Naive thymus-derived CD4-positive, alpha-beta T cell (primary cell): ENCODE measurements around the gene PROC. TPM values are rescaled to one million over a fixed set of nuclear protein-coding genes. Genes with fewer than 3 reads are reported as not detected.
"Not testable (repeated sequence)": the region's sequence is repeated elsewhere in the genome, so short reads cannot be mapped to it uniquely, and the experiment has no call there.

Source experiments
- ATAC-seq: fragments of 150-1000 bp; cut with Tn5 transposase; 2 replicates; pipeline ENCODE4 v1.10.0; 2021; ENCODE audit warnings: mild to moderate bottlenecking, moderate library complexity
- CTCF ChIA-PET: fragments of 350-600 bp; sonication (Branson Sonifier 250); formaldehyde crosslinking; loops from one replicate; lab custom pipeline; 2021; ENCODE audit warnings: antibody characterized with exemption; lab: Charles Lee
- POLR2A ChIA-PET: fragments of 350-600 bp; sonication (Branson Sonifier 250); formaldehyde crosslinking; loops from one replicate; lab custom pipeline; 2021; ENCODE audit warnings: antibody characterized with exemption, inconsistent platforms; lab: Charles Lee
- DNase-seq, 9 donors: peaks; one replicate each; pipeline versions ENCODE4 v3.0.0 to v3.0.0-alpha.2; 2020 to 2022; ENCODE audit warnings: mixed read lengths in 1 of 9
- H3K27ac ChIP-seq: one replicate; pipeline ENCODE4 v1.7.0; 2013; ENCODE audit warnings: mild to moderate bottlenecking, low read depth, low read length, moderate library complexity
- H3K27me3 ChIP-seq, 2 donors: one replicate each; pipeline ENCODE4 v1.7.0; 2013; ENCODE audit warnings: low read length in 2 of 2, mild to moderate bottlenecking in 2 of 2, moderate library complexity in 2 of 2; ENCODE audit not compliant: control insufficient read depth in 2 of 2, insufficient read depth in 2 of 2
- H3K36me3 ChIP-seq, 3 experiments: 1 replicate in 2 of 3; 2 replicates in 1 of 3; pipeline ENCODE4 v1.7.0; 2013; ENCODE audit warnings: low read length in 3 of 3, mild to moderate bottlenecking in 3 of 3, moderate library complexity in 1 of 3; ENCODE audit not compliant: insufficient read depth in 3 of 3, control insufficient read depth in 2 of 3
- H3K4me1 ChIP-seq, 2 donors: one replicate each; pipeline ENCODE4 v1.7.0; 2013; ENCODE audit warnings: low read length in 2 of 2, mild to moderate bottlenecking in 2 of 2, moderate library complexity in 1 of 2; ENCODE audit not compliant: control insufficient read depth in 2 of 2, insufficient read depth in 2 of 2
- H3K4me3 ChIP-seq: 2 replicates; pipeline ENCODE4 v1.7.0; 2013; ENCODE audit warnings: mild to moderate bottlenecking, low read length
- H3K9me3 ChIP-seq, 3 experiments: 1 replicate in 2 of 3; 2 replicates in 1 of 3; pipeline ENCODE4 v1.7.0; 2013; ENCODE audit warnings: low read length in 3 of 3; ENCODE audit not compliant: control insufficient read depth in 2 of 3
- H3K27ac Mint-ChIP-seq, 9 donors: one replicate each; pipeline ENCODE4 v1.8.0; 2020 to 2022; ENCODE audit warnings: mixed read lengths in 9 of 9, mild to moderate bottlenecking in 8 of 9, moderate library complexity in 5 of 9, inconsistent platforms in 2 of 9
- H3K27me3 Mint-ChIP-seq, 5 donors: one replicate each; pipeline ENCODE4 v1.8.0; 2021 to 2022; ENCODE audit warnings: mixed read lengths in 5 of 5, mild to moderate bottlenecking in 1 of 5
- H3K36me3 Mint-ChIP-seq, 5 donors: one replicate each; pipeline ENCODE4 v1.8.0; 2020 to 2022; ENCODE audit warnings: mixed read lengths in 5 of 5, mild to moderate bottlenecking in 3 of 5, inconsistent platforms in 1 of 5
- H3K4me1 Mint-ChIP-seq, 7 donors: one replicate each; pipeline ENCODE4 v1.8.0; 2020 to 2022; ENCODE audit warnings: mixed read lengths in 7 of 7, mild to moderate bottlenecking in 3 of 7, inconsistent platforms in 1 of 7
- H3K4me3 Mint-ChIP-seq, 10 donors: one replicate each; pipeline ENCODE4 v1.8.0; 2020 to 2022; ENCODE audit warnings: mild to moderate bottlenecking in 10 of 10, mixed read lengths in 10 of 10, moderate library complexity in 6 of 10, inconsistent platforms in 2 of 10
- H3K9me3 Mint-ChIP-seq, 11 donors: one replicate each; pipeline ENCODE4 v1.8.0; 2020 to 2022; ENCODE audit warnings: mixed read lengths in 11 of 11, mild to moderate bottlenecking in 4 of 11, inconsistent platforms in 1 of 11, moderate library complexity in 1 of 11
- intact Hi-C, 2 donors: fragments of 100-400 bp; cut with micrococcal nuclease; formaldehyde crosslinking; loops; one replicate each; pipeline ENCODE4 v1.15.1; 2023
- polyA plus RNA-seq, 2 donors: library from polyadenylated mRNA; unstranded; fragments of 300-500 nt; fragmentation: Illumina TruSeq; gene quantifications; one replicate each; pipeline ENCODE4 v1.2.3, GENCODE V29; 2021
- total RNA-seq, 6 experiments: library from RNA in 5 of 6; stranded (reverse) in 5 of 6; gene quantifications; 1 replicate in 5 of 6; 2 replicates in 1 of 6; pipeline ENCODE4 v1.2.3 and lab custom pipeline; 2021 to 2026

PROC gene
- total and polyA plus RNA-seq, 7 experiments from 2014 or later, result 0.64 TPM; not detected in 6

GRCh38 chr2:127451981-127452380, 33.8 kb downstream of the PROC start:
- Histone ChIP-seq H3K36me3 (no peaks in the 10 kb centered on the region), H3K4me1 (no peaks in the 10 kb centered on the region), H3K4me3 (no peak overlapping the region), H3K27ac (no peak overlapping the region), H3K9me3 (no peaks in the 10 kb centered on the region), H3K27me3 (no peaks in the 10 kb centered on the region)
- POLR2A ChIA-PET, result no interaction called here
- Mint-ChIP-seq H3K4me1 (peaks cover 0 to 3% (median 0%) of the 10 kb centered on the region in 7 donors), H3K27ac (no peak overlapping the region), H3K36me3 (peaks cover 5 to 48% (median 29%) of the 10 kb centered on the region in 5 donors), H3K27me3 (peaks cover 0 to 4% (median 0%) of the 10 kb centered on the region in 5 donors), H3K9me3 (peaks cover 0 to 20% (median 4%) of the 10 kb centered on the region in 11 donors), H3K4me3 (no peak overlapping the region)
- intact Hi-C loops, result no loop called here
- ATAC-seq, result no peak
- CTCF ChIA-PET, result no interaction called here
- no peak for DNase-seq

DNA sequence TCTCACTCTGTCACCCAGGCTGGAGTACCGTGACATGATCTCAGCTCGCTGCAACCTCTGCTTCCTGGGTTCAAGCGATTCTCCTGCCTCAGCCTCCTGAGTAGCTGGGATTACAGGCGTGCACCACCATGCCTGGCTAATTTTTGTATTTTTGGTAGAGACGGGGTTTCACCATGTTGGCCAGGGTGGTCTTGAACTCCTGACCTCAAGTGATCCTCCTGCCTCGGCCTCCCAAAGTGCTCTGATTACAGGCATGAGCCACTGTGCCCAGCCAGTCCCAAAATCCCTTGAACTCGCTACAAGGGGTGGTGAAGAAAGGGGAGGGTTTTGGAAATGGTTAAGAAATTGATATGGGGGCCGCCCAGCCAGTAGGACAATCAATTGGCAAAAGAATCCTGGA, 34.2 kb downstream of the PROC start:
- POLR2A ChIA-PET, result not testable (repeated sequence)

GRCh38 chr2:127453013-127453391, 34.8 kb downstream of the PROC start:
- intact Hi-C loops, result no loop called here

More for the DNA sequence above, 34.2 kb downstream of the PROC start:
- H3K4me1 Mint-ChIP-seq, H3K4me3 ChIP-seq, H3K27me3 ChIP-seq, H3K36me3 ChIP-seq, H3K4me3 Mint-ChIP-seq, ATAC-seq, H3K27me3 Mint-ChIP-seq, H3K27ac ChIP-seq, intact Hi-C loops, H3K4me1 ChIP-seq, CTCF ChIA-PET, H3K9me3 ChIP-seq, DNase-seq, H3K27ac Mint-ChIP-seq: not testable (repeated sequence)
- peaks cover 0 to 15% (median 2%) of the 10 kb centered on the region in 11 donors for H3K9me3 Mint-ChIP-seq
- peaks cover 3 to 51% (median 29%) of the 10 kb centered on the region in 5 donors for H3K36me3 Mint-ChIP-seq

DNA sequence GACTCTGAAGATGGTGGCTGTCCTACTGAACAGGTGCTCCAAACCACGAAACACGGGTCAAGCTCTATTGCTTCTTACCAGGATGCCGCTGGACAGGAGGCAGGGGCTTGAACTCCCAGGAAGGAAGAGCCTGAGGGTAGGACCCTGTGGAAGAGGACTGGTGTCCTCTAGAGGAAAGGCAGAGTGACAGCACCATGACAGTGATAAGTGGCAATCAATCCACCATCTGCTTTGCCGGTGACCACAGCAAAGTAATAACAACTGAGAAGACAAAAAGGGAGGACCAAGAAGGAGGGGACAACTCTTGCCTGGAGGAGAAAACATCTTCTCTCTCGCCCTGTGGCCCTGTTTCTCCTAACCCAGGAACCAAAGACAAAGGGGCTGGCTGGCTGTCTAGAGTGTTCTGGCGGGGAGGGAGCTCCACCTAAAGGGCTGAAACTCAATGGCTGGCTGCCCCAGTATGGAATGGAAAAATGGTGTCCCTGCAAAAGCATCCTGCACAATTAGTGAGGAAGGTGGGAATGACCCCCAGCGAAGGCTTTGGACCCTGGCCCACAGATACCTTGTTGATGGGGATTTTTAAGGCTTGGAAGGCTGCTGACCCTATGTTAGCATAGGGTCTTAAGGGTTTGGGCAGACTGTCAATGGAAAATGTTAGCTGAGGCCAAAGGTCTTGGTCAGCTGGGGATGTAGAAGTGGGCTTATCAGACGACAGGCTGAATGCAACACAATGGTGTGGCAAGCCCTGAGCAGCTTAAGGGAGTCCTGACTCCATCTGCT, 35.4 kb downstream of the PROC start:
- H3K4me1 ChIP-seq, result no peaks in the 10 kb centered on the region
- ChIA-PET CTCF (no interaction called here), POLR2A (no interaction called here)
- no peak overlapping the region for H3K4me3 ChIP-seq
- intact Hi-C loops, result no loop called here
- no peak overlapping the region for H3K27ac ChIP-seq
- ATAC-seq, result no peak
- no peaks in the 10 kb centered on the region for H3K9me3 ChIP-seq
- H3K36me3 ChIP-seq, result no peaks in the 10 kb centered on the region
- no peaks in the 10 kb centered on the region for H3K27me3 ChIP-seq
- no peak overlapping the region for H3K27ac Mint-ChIP-seq
- no peak overlapping the region for H3K4me3 Mint-ChIP-seq
- no peaks in the 10 kb centered on the region for H3K27me3 Mint-ChIP-seq
- peaks cover 0 to 6% (median under 1%) of the 10 kb centered on the region in 11 donors for H3K9me3 Mint-ChIP-seq
- H3K36me3 Mint-ChIP-seq, result peaks cover 5 to 57% (median 28%) of the 10 kb centered on the region in 5 donors
- H3K4me1 Mint-ChIP-seq, result peaks cover 0 to 3% (median 0%) of the 10 kb centered on the region in 7 donors
- DNase-seq, result no peak

More at GRCh38 chr2:127453013-127453391, 34.8 kb downstream of the PROC start:
- H3K4me3 Mint-ChIP-seq, result no peak overlapping the region
- no peaks in the 10 kb centered on the region for H3K27me3 ChIP-seq
- no peak overlapping the region for H3K4me3 ChIP-seq
- CTCF ChIA-PET, result no interaction called here
- DNase-seq (no peak), ATAC-seq (no peak)
- H3K36me3 ChIP-seq, result no peaks in the 10 kb centered on the region
- H3K27ac Mint-ChIP-seq, result no peak overlapping the region
- POLR2A ChIA-PET, result no interaction called here
- H3K4me1 Mint-ChIP-seq, result peaks cover 0 to 3% (median 0%) of the 10 kb centered on the region in 7 donors
- H3K36me3 Mint-ChIP-seq, result peaks cover 5 to 56% (median 28%) of the 10 kb centered on the region in 5 donors
- H3K9me3 ChIP-seq, result no peaks in the 10 kb centered on the region
- no peak overlapping the region for H3K27ac ChIP-seq
- H3K9me3 Mint-ChIP-seq, result peaks cover 0 to 11% (median 2%) of the 10 kb centered on the region in 11 donors
- no peaks in the 10 kb centered on the region for H3K4me1 ChIP-seq
- H3K27me3 Mint-ChIP-seq, result peaks cover 0 to 2% (median 0%) of the 10 kb centered on the region in 5 donors

GRCh38 chr2:127454595-127455565, 36.7 kb downstream of the PROC start:
- Mint-ChIP-seq H3K4me1 (peaks cover 0 to 3% (median 0%) of the 10 kb centered on the region in 7 donors), H3K27me3 (no peaks in the 10 kb centered on the region), H3K27ac (no peak overlapping the region), H3K9me3 (no peaks in the 10 kb centered on the region), H3K36me3 (peaks cover 2 to 47% (median 25%) of the 10 kb centered on the region in 5 donors), H3K4me3 (no peak overlapping the region)
- Histone ChIP-seq H3K9me3 (no peaks in the 10 kb centered on the region), H3K4me1 (no peaks in the 10 kb centered on the region), H3K36me3 (no peaks in the 10 kb centered on the region), H3K27ac (no peak overlapping the region), H3K27me3 (no peaks in the 10 kb centered on the region), H3K4me3 (no peak overlapping the region)
- no peak for ATAC-seq
- DNase-seq, result no peak
- intact Hi-C loops, result no loop called here
- ChIA-PET POLR2A (no interaction called here), CTCF (no interaction called here)

GRCh38 chr2:127455566-127456493, 37.6 kb downstream of the PROC start:
- Mint-ChIP-seq H3K36me3 (peaks cover 2 to 41% (median 20%) of the 10 kb centered on the region in 5 donors), H3K27ac (peak overlapping the region in 1 of 9 donors; percentile 2), H3K27me3 (no peaks in the 10 kb centered on the region), H3K9me3 (no peaks in the 10 kb centered on the region), H3K4me1 (peaks cover 0 to 3% (median 0%) of the 10 kb centered on the region in 7 donors), H3K4me3 (no peak overlapping the region)
- POLR2A ChIA-PET, result no interaction called here
- CTCF ChIA-PET, result no interaction called here
- no peak overlapping the region for H3K27ac ChIP-seq
- no peaks in the 10 kb centered on the region for H3K4me1 ChIP-seq
- no peaks in the 10 kb centered on the region for H3K36me3 ChIP-seq
- intact Hi-C loops, result no loop called here
- no peaks in the 10 kb centered on the region for H3K27me3 ChIP-seq
- H3K9me3 ChIP-seq, result no peaks in the 10 kb centered on the region
- no peak for DNase-seq
- no peak overlapping the region for H3K4me3 ChIP-seq
- ATAC-seq, result peak; percentile 36
